CD8-positive, alpha-beta memory T cell (primary cell): Measurements from ENCODE around the gene MED16. TPM values are rescaled to one million over a fixed set of nuclear protein-coding genes. Genes with fewer than 3 reads are reported as not detected.
"Not testable (repeated sequence)": the region's sequence is repeated elsewhere in the genome, so short reads cannot be mapped to it uniquely, and the experiment has no call there.

Source experiments
- CTCF ChIA-PET: fragments of 350-600 bp; sonication (Branson Sonifier 250); formaldehyde crosslinking; loops from one replicate; lab custom pipeline; 2021; ENCODE audit warnings: antibody characterized with exemption; lab: Charles Lee
- POLR2A ChIA-PET: fragments of 350-600 bp; sonication (Branson Sonifier 250); formaldehyde crosslinking; loops from one replicate; lab custom pipeline; 2021; ENCODE audit warnings: antibody characterized with exemption; lab: Charles Lee
- DNase-seq, 5 donors: peaks; one replicate each; pipeline versions ENCODE4 v3.0.0 to v3.0.0-alpha.2; 2020 to 2022; ENCODE audit warnings: mixed read lengths in 1 of 5
- H3K27ac ChIP-seq: one replicate; pipeline ENCODE4 v1.7.0; 2013; ENCODE audit warnings: low read depth, mild to moderate bottlenecking, low read length, moderate library complexity
- H3K27me3 ChIP-seq: 2 replicates; pipeline ENCODE4 v1.7.0; 2013; ENCODE audit warnings: low read length, mild to moderate bottlenecking; ENCODE audit not compliant: insufficient read depth, poor library complexity, severe bottlenecking
- H3K36me3 ChIP-seq: 2 replicates; pipeline ENCODE4 v1.7.0; 2013; ENCODE audit warnings: mild to moderate bottlenecking, low read length, moderate library complexity; ENCODE audit not compliant: insufficient read depth
- H3K4me1 ChIP-seq: 2 replicates; pipeline ENCODE4 v1.7.0; 2013; ENCODE audit warnings: mild to moderate bottlenecking, low read length, moderate library complexity; ENCODE audit not compliant: insufficient read depth
- H3K4me3 ChIP-seq: 2 replicates; pipeline ENCODE4 v1.7.0; 2013; ENCODE audit warnings: mild to moderate bottlenecking, low read length
- H3K9me3 ChIP-seq: 2 replicates; pipeline ENCODE4 v1.7.0; 2013; ENCODE audit warnings: mild to moderate bottlenecking, low read length
- H3K27ac Mint-ChIP-seq, 8 donors: one replicate each; pipeline ENCODE4 v1.8.0; 2020 to 2021; ENCODE audit warnings: mixed read lengths in 8 of 8, mild to moderate bottlenecking in 6 of 8, inconsistent platforms in 3 of 8, moderate library complexity in 3 of 8
- H3K27me3 Mint-ChIP-seq, 2 donors: one replicate each; pipeline ENCODE4 v1.8.0; 2020 to 2021; ENCODE audit warnings: mixed read lengths in 2 of 2, mild to moderate bottlenecking in 1 of 2, moderate library complexity in 1 of 2
- H3K36me3 Mint-ChIP-seq, 3 donors: one replicate each; pipeline ENCODE4 v1.8.0; 2020 to 2021; ENCODE audit warnings: mixed read lengths in 3 of 3, inconsistent platforms in 1 of 3, mild to moderate bottlenecking in 1 of 3
- H3K4me1 Mint-ChIP-seq, 3 donors: one replicate each; pipeline ENCODE4 v1.8.0; 2020 to 2021; ENCODE audit warnings: mixed read lengths in 3 of 3, inconsistent platforms in 1 of 3, mild to moderate bottlenecking in 1 of 3
- H3K4me3 Mint-ChIP-seq, 7 donors: one replicate each; pipeline ENCODE4 v1.8.0; 2020 to 2021; ENCODE audit warnings: mixed read lengths in 7 of 7, mild to moderate bottlenecking in 6 of 7, moderate library complexity in 4 of 7, inconsistent platforms in 2 of 7
- H3K9me3 Mint-ChIP-seq, 5 donors: one replicate each; pipeline ENCODE4 v1.8.0; 2020 to 2022; ENCODE audit warnings: mixed read lengths in 5 of 5, mild to moderate bottlenecking in 3 of 5, moderate library complexity in 2 of 5, inconsistent platforms in 1 of 5
- polyA plus RNA-seq: library from polyadenylated mRNA; unstranded; fragments of 300-500 nt; fragmentation: Illumina TruSeq; gene quantifications from one replicate; pipeline ENCODE4 v1.2.3, GENCODE V29; 2021
- total RNA-seq, 2 experiments: library from RNA; stranded (reverse); gene quantifications; one replicate each; pipeline ENCODE4 v1.2.3, GENCODE V29; 2021

Gene MED16
- total and polyA plus RNA-seq, 3 experiments from 2014 or later, result 57.4 to 109 (median 59.4) TPM

- Mint-ChIP-seq H3K27me3 (peaks cover 16 to 22% of the 10 kb centered on the region in 2 donors), H3K27ac (no peak overlapping the region), H3K9me3 (no peaks in the 10 kb centered on the region), H3K36me3 (no peaks in the 10 kb centered on the region), H3K4me1 (no peaks in the 10 kb centered on the region), H3K4me3 (no peak overlapping the region)
- CTCF ChIA-PET, result no interaction called here
- Histone ChIP-seq H3K27me3 (peaks cover 19% of the 10 kb centered on the region), H3K4me1 (no peaks in the 10 kb centered on the region), H3K36me3 (no peaks in the 10 kb centered on the region), H3K27ac (no peak overlapping the region), H3K4me3 (no peak overlapping the region), H3K9me3 (no peaks in the 10 kb centered on the region)
- no peak for DNase-seq
- POLR2A ChIA-PET, result no interaction called here
Observed at GRCh38 chr19:853014-853585, 39.9 kb downstream of the MED16 start.

- H3K9me3 Mint-ChIP-seq, result no peaks in the 10 kb centered on the region
- Histone ChIP-seq H3K27me3 (peaks cover 19% of the 10 kb centered on the region), H3K4me3 (no peak within 1 kb of the TSS), H3K27ac (no peak within 1 kb of the TSS), H3K4me1 (no peaks in the 10 kb centered on the region), H3K36me3 (no peaks in the 10 kb centered on the region), H3K9me3 (no peaks in the 10 kb centered on the region)
- DNase-seq, result no peak
- peak within 1 kb of the TSS in 1 of 8 donors; percentile 41 for H3K27ac Mint-ChIP-seq
- POLR2A ChIA-PET, result no interaction called here
- CTCF ChIA-PET, result interaction anchor here (1.6 kb wide), 1 partner anchor 67 kb away, joined by 4 read pairs; no protein-coding TSS in a partner anchor
- no peak within 1 kb of the TSS for H3K4me3 Mint-ChIP-seq
- no peaks in the 10 kb centered on the region for H3K4me1 Mint-ChIP-seq
- peaks cover 19 to 23% of the 10 kb centered on the region in 2 donors for H3K27me3 Mint-ChIP-seq
- H3K36me3 Mint-ChIP-seq, result no peaks in the 10 kb centered on the region
Observed at GRCh38 chr19:852136-853013, 40.6 kb downstream of the MED16 start, which contains the start of gene ELANE. ELANE (plus strand) TSS chr19:852303; CDS start chr19:852329, 26 bp downstream.

GRCh38 chr19:850979-851335, 42.0 kb downstream of the MED16 start:
- H3K4me1 Mint-ChIP-seq, result no peaks in the 10 kb centered on the region
- CTCF ChIA-PET, result interaction anchor here (0.7 to 1.6 kb wide), 2 partner anchors 52 to 69 kb away, joined by 3 to 4 read pairs; no protein-coding TSS in a partner anchor
- no peak overlapping the region for H3K4me3 Mint-ChIP-seq
- Histone ChIP-seq H3K27me3 (peaks cover 19% of the 10 kb centered on the region), H3K4me1 (no peaks in the 10 kb centered on the region), H3K27ac (no peak overlapping the region), H3K36me3 (no peaks in the 10 kb centered on the region), H3K4me3 (no peak overlapping the region), H3K9me3 (no peaks in the 10 kb centered on the region)
- H3K36me3 Mint-ChIP-seq, result no peaks in the 10 kb centered on the region
- H3K27ac Mint-ChIP-seq, result no peak overlapping the region
- DNase-seq, result no peak
- H3K27me3 Mint-ChIP-seq, result peaks cover 28 to 32% of the 10 kb centered on the region in 2 donors
- H3K9me3 Mint-ChIP-seq, result no peaks in the 10 kb centered on the region
- POLR2A ChIA-PET, result no interaction called here

GRCh38 chr19:850221-850978, 42.6 kb downstream of the MED16 start:
- H3K9me3 ChIP-seq, result no peaks in the 10 kb centered on the region
- ChIA-PET POLR2A (no interaction called here), CTCF (interaction anchor here (0.7 to 1.6 kb wide), 3 partner anchors 51 to 134 kb away, joined by 3 to 4 read pairs (median 3); partner anchors contain the start of gene WDR18)
- Mint-ChIP-seq H3K4me3 (no peak overlapping the region), H3K27ac (no peak overlapping the region), H3K4me1 (no peaks in the 10 kb centered on the region), H3K27me3 (peaks cover 28 to 36% of the 10 kb centered on the region in 2 donors), H3K36me3 (no peaks in the 10 kb centered on the region), H3K9me3 (no peaks in the 10 kb centered on the region)
- no peak overlapping the region for H3K27ac ChIP-seq
- H3K4me3 ChIP-seq, result no peak overlapping the region
- no peak for DNase-seq
- no peaks in the 10 kb centered on the region for H3K4me1 ChIP-seq
- no peaks in the 10 kb centered on the region for H3K36me3 ChIP-seq
- H3K27me3 ChIP-seq, result peaks cover 19% of the 10 kb centered on the region

- H3K27me3 Mint-ChIP-seq, result peaks cover 30 to 45% of the 10 kb centered on the region in 2 donors
- not testable (repeated sequence) for H3K4me3 ChIP-seq, H3K9me3 Mint-ChIP-seq, DNase-seq, H3K4me1 Mint-ChIP-seq, H3K9me3 ChIP-seq, H3K27ac ChIP-seq, H3K4me3 Mint-ChIP-seq, H3K36me3 ChIP-seq, H3K4me1 ChIP-seq, H3K27ac Mint-ChIP-seq, H3K36me3 Mint-ChIP-seq
- peaks cover 19% of the 10 kb centered on the region for H3K27me3 ChIP-seq
- ChIA-PET CTCF (interaction anchor here (1.1 to 1.5 kb wide), 2 partner anchors 15 to 135 kb away, joined by 3 to 5 read pairs; partner anchors contain the start of gene WDR18), POLR2A (interaction anchor here (0.7 kb wide), 2 partner anchors 14 to 149 kb away, joined by 3 read pairs; no protein-coding TSS in a partner anchor)
Observed at GRCh38 chr19:849195-849594, 43.8 kb downstream of the MED16 start.

GRCh38 chr19:848386-848921, 44.5 kb downstream of the MED16 start:
- Mint-ChIP-seq H3K9me3 (no peaks in the 10 kb centered on the region), H3K27ac (no peak overlapping the region), H3K27me3 (peaks cover 32 to 45% of the 10 kb centered on the region in 2 donors), H3K36me3 (no peaks in the 10 kb centered on the region), H3K4me1 (peaks cover 0 to 5% (median 3%) of the 10 kb centered on the region in 3 donors), H3K4me3 (no peak overlapping the region)
- H3K4me1 ChIP-seq, result no peaks in the 10 kb centered on the region
- CTCF ChIA-PET, result interaction anchor here (1.1 kb wide), 1 partner anchor 15 kb away, joined by 5 read pairs; no protein-coding TSS in a partner anchor
- no peak overlapping the region for H3K27ac ChIP-seq
- H3K36me3 ChIP-seq, result no peaks in the 10 kb centered on the region
- POLR2A ChIA-PET, result interaction anchor here (0.6 to 0.7 kb wide), 3 partner anchors 15 to 150 kb away, joined by 3 to 6 read pairs (median 3); no protein-coding TSS in a partner anchor
- no peak overlapping the region for H3K4me3 ChIP-seq
- H3K9me3 ChIP-seq, result no peaks in the 10 kb centered on the region
- DNase-seq, result no peak
- peaks cover 19% of the 10 kb centered on the region for H3K27me3 ChIP-seq

- peaks cover 0 to 10% (median 3%) of the 10 kb centered on the region in 3 donors for H3K4me1 Mint-ChIP-seq
- peaks cover 0 to 3% (median 0%) of the 10 kb centered on the region in 5 donors for H3K9me3 Mint-ChIP-seq
- Histone ChIP-seq H3K36me3 (no peaks in the 10 kb centered on the region), H3K27me3 (peaks cover 19% of the 10 kb centered on the region), H3K27ac (no peak overlapping the region), H3K9me3 (no peaks in the 10 kb centered on the region), H3K4me1 (no peaks in the 10 kb centered on the region), H3K4me3 (no peak overlapping the region)
- ChIA-PET POLR2A (no interaction called here), CTCF (no interaction called here)
- H3K4me3 Mint-ChIP-seq, result no peak overlapping the region
- peaks cover 34 to 53% of the 10 kb centered on the region in 2 donors for H3K27me3 Mint-ChIP-seq
- no peaks in the 10 kb centered on the region for H3K36me3 Mint-ChIP-seq
- peak overlapping the region in 1 of 8 donors; percentile 34 for H3K27ac Mint-ChIP-seq
- DNase-seq, result no peak
Observed at GRCh38 chr19:845707-846521, 47.1 kb downstream of the MED16 start.
